Epithelial cell of esophagus (primary cell): Measurements from ENCODE around the gene ARIH1.
A peak's percentile ranks its signal among the peaks of the same experiment; 100 is the strongest.

ENCODE experiments used
- DNase-seq: peaks from one replicate; pipeline ENCODE4 v3.0.0; 2010; ENCODE audit warnings: low read depth
- H3K4me3 ChIP-seq: 2 replicates; pipeline ENCODE4 v1.5.1; 2011; ENCODE audit warnings: mild to moderate bottlenecking, low read length, control low read depth
- TF ChIP-seq, protein P1 (sequence below): IDR thresholded peaks from 2 replicates; pipeline ENCODE4 v1.5.1; 2011; ENCODE audit warnings: low read depth, mild to moderate bottlenecking, low read length, control low read depth, inconsistent platforms; ENCODE audit not compliant: insufficient read depth; ENCODE audit errors: missing control alignments

The ARIH1 gene

DNA sequence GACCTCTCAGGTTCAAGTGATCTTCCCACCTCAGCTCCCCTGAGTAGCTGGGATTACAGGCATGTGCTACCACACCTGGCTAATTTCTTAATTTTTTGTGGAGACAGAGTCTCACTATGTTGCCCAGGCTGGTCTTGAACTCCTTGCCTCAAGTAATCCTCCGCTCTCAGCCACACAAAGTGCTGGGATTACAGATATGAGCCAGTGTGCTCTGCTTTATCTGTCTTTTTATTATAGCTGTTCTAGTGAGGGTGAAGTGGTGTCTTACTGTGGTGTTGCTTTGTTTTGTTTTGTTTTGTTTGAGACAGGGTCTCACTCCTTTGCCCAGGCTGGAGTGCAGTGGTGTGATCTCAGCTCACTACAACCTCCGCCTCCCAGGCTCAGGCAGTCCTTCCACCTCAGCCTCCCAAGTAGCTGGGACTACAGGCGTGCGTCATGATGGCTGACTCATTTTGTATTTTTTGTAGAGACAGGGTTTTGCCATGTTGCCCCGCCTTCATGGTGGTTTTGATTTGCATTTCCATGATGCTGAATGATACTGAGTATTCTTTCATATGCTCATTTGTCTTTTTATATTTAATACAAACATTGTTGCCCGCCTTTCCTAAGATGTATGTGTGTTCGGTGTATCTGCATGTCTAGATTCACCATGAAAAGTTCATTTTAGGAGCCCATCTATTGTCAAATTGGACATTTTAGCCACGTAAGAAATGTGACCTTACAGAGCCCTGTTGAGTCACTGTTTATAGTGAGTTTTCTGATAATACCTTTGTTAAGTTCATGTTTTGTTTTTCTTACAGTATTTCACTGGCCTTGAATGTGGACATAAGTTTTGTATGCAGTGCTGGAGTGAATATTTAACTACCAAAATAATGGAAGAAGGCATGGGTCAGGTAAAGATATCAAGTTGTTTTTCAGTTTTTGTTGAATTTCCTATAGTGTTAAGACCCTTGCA lies 80.6 kb downstream of the ARIH1 start:
- no peak overlapping the region for H3K4me3 ChIP-seq
- TF ChIP-seq, protein P1, sequence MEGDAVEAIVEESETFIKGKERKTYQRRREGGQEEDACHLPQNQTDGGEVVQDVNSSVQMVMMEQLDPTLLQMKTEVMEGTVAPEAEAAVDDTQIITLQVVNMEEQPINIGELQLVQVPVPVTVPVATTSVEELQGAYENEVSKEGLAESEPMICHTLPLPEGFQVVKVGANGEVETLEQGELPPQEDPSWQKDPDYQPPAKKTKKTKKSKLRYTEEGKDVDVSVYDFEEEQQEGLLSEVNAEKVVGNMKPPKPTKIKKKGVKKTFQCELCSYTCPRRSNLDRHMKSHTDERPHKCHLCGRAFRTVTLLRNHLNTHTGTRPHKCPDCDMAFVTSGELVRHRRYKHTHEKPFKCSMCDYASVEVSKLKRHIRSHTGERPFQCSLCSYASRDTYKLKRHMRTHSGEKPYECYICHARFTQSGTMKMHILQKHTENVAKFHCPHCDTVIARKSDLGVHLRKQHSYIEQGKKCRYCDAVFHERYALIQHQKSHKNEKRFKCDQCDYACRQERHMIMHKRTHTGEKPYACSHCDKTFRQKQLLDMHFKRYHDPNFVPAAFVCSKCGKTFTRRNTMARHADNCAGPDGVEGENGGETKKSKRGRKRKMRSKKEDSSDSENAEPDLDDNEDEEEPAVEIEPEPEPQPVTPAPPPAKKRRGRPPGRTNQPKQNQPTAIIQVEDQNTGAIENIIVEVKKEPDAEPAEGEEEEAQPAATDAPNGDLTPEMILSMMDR = no peak
- peak; percentile 83 for DNase-seq

DNA sequence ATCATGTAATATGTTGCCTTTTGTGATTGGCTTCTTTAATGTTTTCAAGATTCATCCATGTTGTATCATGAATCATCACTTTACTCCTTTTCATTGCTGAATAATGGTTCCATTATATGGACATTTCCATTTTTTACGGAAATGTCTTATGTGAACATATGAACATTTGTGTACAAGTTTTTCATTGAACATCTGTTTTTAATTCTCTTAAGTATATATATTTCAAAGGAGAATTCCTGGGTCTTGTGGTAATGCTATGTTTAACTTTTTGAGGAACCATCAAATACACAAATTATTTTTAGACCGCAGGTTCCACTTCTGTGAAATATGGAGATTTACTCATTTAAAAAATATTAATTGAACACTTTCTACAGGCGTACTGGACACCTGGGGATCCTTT lies 85.7 kb downstream of the ARIH1 start:
- no peak overlapping the region for H3K4me3 ChIP-seq
- TF ChIP-seq, protein P1 = no peak
- DNase-seq = no peak

DNA sequence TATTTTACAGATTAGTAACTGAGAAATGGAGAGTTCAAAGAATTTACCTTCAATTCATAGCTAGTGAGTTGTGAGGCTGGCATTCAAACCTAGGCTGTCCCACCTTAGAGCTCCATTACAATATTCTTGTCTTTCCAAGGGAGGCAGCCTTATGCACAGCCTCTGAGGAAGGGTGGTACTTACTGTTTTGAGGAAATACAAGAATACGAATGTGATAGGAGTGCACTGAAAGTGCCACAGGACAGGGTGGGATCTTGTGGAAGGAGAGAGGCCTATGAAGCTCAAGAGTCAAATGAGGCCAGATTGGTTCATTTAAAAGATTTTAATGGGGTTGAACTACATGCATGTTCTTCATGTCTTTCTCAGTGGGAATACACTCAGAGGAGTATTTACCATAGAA lies 86.3 kb downstream of the ARIH1 start:
- no peak overlapping the region for H3K4me3 ChIP-seq
- DNase-seq = no peak
- TF ChIP-seq, protein P1 = no peak

DNA sequence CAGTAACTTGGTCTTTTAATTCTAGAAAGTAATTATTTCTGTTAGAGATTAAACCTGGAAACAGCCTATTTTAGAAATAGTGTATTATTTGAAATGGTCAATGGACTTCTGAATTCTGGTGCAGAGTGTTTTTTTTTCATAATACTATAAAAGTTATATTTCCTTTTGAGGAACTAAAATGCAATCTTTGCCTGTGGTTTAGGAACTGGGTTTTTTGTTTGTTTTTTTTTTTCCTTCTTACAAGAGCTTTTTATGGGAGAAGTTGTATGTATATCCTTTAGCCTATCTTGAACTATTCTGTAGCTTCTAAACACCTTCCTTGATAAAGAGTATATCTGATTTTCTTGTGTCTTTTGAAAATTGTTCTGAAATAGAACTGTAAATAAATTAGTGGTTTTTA lies 88.3 kb downstream of the ARIH1 start:
- TF ChIP-seq, protein P1 = no peak
- no peak for DNase-seq

DNA sequence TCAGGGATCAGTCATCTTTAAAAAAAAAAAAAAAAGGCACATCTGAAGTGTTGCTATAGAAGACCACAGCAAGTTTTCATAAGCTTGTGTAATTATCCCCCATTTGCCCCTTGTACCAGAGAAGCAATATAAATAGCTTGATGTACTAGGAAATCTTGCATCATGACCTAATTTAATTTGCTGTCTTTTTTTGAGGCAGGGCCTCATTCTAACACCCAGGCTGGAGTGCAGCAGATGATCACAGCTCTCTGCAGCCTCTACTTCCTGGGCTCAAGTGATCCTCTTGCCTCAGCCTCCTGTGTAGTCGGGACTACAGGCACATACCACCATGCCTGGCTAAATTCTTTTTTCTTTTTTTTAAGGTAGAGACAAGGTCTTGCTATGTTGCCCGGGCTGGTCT lies 88.7 kb downstream of the ARIH1 start:
- no peak overlapping the region for H3K4me3 ChIP-seq
- TF ChIP-seq, protein P1 = no peak
- DNase-seq = no peak

More for the DNA sequence above, 88.3 kb downstream of the ARIH1 start:
- H3K4me3 ChIP-seq = no peak overlapping the region

DNA sequence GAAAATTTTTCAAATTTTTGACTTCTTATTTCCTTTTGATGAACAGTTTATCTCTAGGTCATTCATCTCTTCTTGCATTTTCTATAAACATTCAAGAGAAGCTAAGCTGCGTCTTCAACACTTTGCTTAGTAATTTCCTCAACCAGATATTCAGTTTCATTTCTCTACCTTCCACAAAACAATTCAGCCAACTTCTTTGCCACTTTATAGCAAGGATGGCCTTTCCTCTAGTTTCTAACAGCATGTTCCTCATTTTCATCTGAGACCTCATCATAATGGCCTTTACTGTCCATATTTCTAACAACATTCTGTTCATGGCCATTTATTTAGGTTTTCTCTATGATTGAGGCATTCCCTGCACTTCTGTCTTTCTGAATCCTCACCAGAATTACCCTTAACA lies 90.0 kb downstream of the ARIH1 start:
- DNase-seq = no peak
- TF ChIP-seq, protein P1 = no peak
- H3K4me3 ChIP-seq = no peak overlapping the region
